GM18505 (cell line): ENCODE results near the gene COX10.
"Not testable (repeated sequence)": the region's sequence is repeated elsewhere in the genome, so short reads cannot be mapped to it uniquely, and the experiment has no call there.

ENCODE experiments used
- ATAC-seq: cut with Tn5 transposase; IDR thresholded peaks from one replicate; pipeline ENCODE4 v1.9.1; 2021; ENCODE audit not compliant: unreplicated experiment
- POLR2A ChIP-seq: IDR thresholded peaks from 4 replicates; pipeline ENCODE4 v1.6.1; 2011; ENCODE audit warnings: borderline replicate concordance; ENCODE audit not compliant: insufficient read depth, insufficient read length; ENCODE audit errors: extremely low read depth

COX10 gene

GRCh38 chr17:14205380-14205779, 136.1 kb downstream of the COX10 start:
- no peak for ATAC-seq
- no peak for TF ChIP-seq POLR2A

- ATAC-seq, result no peak
- TF ChIP-seq POLR2A, result no peak
Observed at GRCh38 chr17:14205992-14206461, 136.7 kb downstream of the COX10 start.

- ATAC-seq, result no peak
- no peak for TF ChIP-seq POLR2A
Observed at GRCh38 chr17:14206891-14207290, 137.6 kb downstream of the COX10 start.

GRCh38 chr17:14207791-14208190, 138.5 kb downstream of the COX10 start:
- TF ChIP-seq POLR2A, result no peak
- ATAC-seq, result no peak

- TF ChIP-seq POLR2A, result no peak
- ATAC-seq, result no peak
Observed at GRCh38 chr17:14209215-14209614, 139.9 kb downstream of the COX10 start.

- no peak for TF ChIP-seq POLR2A
- ATAC-seq, result no peak
Observed at GRCh38 chr17:14211246-14211645, 141.9 kb downstream of the COX10 start.

GRCh38 chr17:14211801-14212200, 142.5 kb downstream of the COX10 start:
- TF ChIP-seq POLR2A, result no peak
- ATAC-seq, result no peak

GRCh38 chr17:14212401-14212800, 143.1 kb downstream of the COX10 start:
- TF ChIP-seq POLR2A, result no peak
- no peak for ATAC-seq

- ATAC-seq, result no peak
- TF ChIP-seq POLR2A, result no peak
Observed at GRCh38 chr17:14214271-14214670, 145.0 kb downstream of the COX10 start.

GRCh38 chr17:14222611-14223010, 153.3 kb downstream of the COX10 start:
- no peak for TF ChIP-seq POLR2A
- ATAC-seq, result no peak

GRCh38 chr17:14225254-14225980, 156.1 kb downstream of the COX10 start:
- no peak for TF ChIP-seq POLR2A
- no peak for ATAC-seq

- TF ChIP-seq POLR2A, result no peak
- ATAC-seq, result no peak
Observed at GRCh38 chr17:14227052-14227451, 157.7 kb downstream of the COX10 start.

GRCh38 chr17:14228903-14229302, 159.6 kb downstream of the COX10 start:
- TF ChIP-seq POLR2A, result no peak

GRCh38 chr17:14231187-14231586, 161.9 kb downstream of the COX10 start:
- ATAC-seq, result not testable (repeated sequence)

More at GRCh38 chr17:14228903-14229302, 159.6 kb downstream of the COX10 start:
- ATAC-seq, result no peak

- ATAC-seq, result not testable (repeated sequence)
Observed at GRCh38 chr17:14235047-14235446, 165.7 kb downstream of the COX10 start.

- not testable (repeated sequence) for ATAC-seq
Observed at GRCh38 chr17:14236032-14236431, 166.7 kb downstream of the COX10 start.

- not testable (repeated sequence) for ATAC-seq
Observed at GRCh38 chr17:14236762-14237161, 167.5 kb downstream of the COX10 start, which contains the start of gene CDRT15. TSS of gene CDRT15 (minus strand) at chr17:14236862. CDS start at chr17:14236833, 29 bp downstream.

- ATAC-seq, result not testable (repeated sequence)
Observed at GRCh38 chr17:14239271-14239670, 170.0 kb downstream of the COX10 start.
